ENCODE measurements around the gene ENO1. TPM values are rescaled to one million over a fixed set of nuclear protein-coding genes. Genes with fewer than 3 reads are reported as not detected.

ENO1 gene
- total RNA-seq, 4 donors from 2014 or later = 355 to 741 (median 478) TPM

DNA sequence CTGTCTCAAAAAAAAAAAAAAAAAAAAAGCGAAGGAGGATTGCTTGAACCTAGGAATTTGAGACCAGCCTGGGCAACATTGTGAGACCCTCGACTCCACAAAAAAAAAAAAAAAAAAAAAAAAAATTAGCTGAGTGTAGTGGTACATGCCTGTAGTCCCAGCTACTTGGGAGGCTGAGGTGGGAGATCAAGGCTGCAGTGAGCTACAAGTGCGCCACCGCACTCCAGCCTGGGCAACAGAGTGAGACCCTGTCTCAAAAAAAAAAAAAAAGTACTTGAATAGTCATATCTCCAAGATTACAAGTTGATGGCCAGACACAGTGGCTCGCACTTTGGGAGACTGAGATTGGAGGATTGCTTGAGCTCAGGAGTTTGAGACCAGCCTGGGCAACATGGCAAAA lies 27.4 kb downstream of the ENO1 start:
- peaks cover 14 to 16% of the 10 kb centered on the region in 2 donors for H3K4me1 ChIP-seq
- no peak for DNase-seq
- intact Hi-C loops (cut with DNase I) = no loop called here
- no peak overlapping the region for H3K27ac ChIP-seq
- no peaks in the 10 kb centered on the region for H3K27me3 ChIP-seq
- H3K9me3 ChIP-seq = no peaks in the 10 kb centered on the region
- no peaks in the 10 kb centered on the region for H3K36me3 ChIP-seq
- no peak overlapping the region for H3K4me3 ChIP-seq (replicated peaks in 1 of 3)
- 98 to 99% methylated on average over 5 of the region's 5 CpGs for WGBS, 2 donors
- TF ChIP-seq, protein P1, sequence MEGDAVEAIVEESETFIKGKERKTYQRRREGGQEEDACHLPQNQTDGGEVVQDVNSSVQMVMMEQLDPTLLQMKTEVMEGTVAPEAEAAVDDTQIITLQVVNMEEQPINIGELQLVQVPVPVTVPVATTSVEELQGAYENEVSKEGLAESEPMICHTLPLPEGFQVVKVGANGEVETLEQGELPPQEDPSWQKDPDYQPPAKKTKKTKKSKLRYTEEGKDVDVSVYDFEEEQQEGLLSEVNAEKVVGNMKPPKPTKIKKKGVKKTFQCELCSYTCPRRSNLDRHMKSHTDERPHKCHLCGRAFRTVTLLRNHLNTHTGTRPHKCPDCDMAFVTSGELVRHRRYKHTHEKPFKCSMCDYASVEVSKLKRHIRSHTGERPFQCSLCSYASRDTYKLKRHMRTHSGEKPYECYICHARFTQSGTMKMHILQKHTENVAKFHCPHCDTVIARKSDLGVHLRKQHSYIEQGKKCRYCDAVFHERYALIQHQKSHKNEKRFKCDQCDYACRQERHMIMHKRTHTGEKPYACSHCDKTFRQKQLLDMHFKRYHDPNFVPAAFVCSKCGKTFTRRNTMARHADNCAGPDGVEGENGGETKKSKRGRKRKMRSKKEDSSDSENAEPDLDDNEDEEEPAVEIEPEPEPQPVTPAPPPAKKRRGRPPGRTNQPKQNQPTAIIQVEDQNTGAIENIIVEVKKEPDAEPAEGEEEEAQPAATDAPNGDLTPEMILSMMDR (IDR thresholded peaks at IDR 0.05) = no peak
- no peak for TF ChIP-seq POLR2A (IDR thresholded peaks at IDR 0.05)

DNA sequence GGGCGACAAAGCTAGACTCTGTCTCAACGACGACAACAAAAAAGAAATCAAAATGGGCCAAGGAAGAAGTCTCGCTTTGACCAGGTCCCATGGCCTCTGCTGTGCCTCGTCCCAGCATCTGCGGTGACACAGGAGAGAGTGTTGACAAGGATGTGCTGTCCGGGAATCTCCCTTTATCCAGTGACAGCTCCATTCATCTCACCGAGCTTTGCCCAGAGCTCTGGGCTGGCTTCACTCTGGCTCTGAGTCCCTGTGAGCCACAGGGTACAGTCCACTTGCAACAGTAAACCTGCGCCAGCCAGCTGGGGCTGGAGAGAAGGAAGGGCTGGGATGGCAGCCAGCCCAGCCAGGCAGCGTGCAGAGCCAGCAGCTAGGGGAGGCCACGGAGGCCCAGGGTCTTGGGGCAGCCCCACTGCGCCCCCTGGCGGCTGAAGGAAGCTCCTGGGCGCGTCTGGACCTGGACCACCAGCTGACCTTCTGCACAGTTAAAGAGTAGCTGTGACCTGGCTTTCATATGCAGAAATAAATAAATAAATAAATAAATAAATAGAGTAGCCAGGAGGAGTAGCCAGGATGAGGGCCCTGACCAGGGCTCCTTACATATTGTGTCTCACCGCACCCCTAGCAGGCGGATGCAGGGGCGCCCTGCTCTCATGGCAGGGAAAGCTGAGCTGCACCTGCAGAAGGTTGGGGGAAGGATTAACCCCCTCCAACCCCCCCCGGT lies 29.7 kb downstream of the ENO1 start:
- DNase-seq = peak; percentile 97 to 98
- intact Hi-C loops (cut with DNase I) = loop anchor here (10.0 kb wide), 1 partner anchor 294 kb away; no protein-coding TSS in a partner anchor
- no peaks in the 10 kb centered on the region for H3K9me3 ChIP-seq
- H3K4me1 ChIP-seq = peaks cover 22 to 30% of the 10 kb centered on the region in 2 donors
- TF ChIP-seq, protein P1 (IDR thresholded peaks at IDR 0.05) = peak; percentile 80 to 97 (median 94)
- peak in 1 of 2 donors; percentile 64 for TF ChIP-seq POLR2A (IDR thresholded peaks at IDR 0.05)
- no peak overlapping the region for H3K4me3 ChIP-seq (replicated peaks in 1 of 3)
- no peaks in the 10 kb centered on the region for H3K27me3 ChIP-seq
- H3K36me3 ChIP-seq = no peaks in the 10 kb centered on the region
- H3K27ac ChIP-seq = peak overlapping the region; percentile 52 to 59 (median 56)
- WGBS, 2 donors = 23 to 29% methylated on average over 19 of the region's 19 CpGs

DNA sequence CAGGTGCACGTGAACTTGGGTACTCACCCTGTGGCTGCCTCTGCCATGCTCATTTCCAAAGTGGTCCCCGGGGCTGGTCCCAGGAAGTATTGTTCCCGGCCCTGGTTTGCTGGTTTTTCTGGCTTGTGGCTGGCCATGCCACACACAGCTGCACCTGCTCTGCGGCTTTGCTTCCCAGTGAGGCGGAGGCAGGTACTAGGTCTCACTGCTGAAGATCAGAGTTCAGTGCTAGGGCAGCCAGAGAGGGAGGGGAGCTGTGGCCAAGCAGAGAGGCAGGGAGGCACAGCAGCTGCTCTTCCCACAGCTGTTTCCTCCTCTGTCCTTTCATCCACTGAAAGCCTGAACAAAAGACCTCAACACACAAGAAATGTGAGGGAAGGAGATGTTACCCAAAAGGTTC lies 30.5 kb downstream of the ENO1 start:
- peak overlapping the region; percentile 52 to 59 (median 56) for H3K27ac ChIP-seq
- peaks cover 25 to 30% of the 10 kb centered on the region in 2 donors for H3K4me1 ChIP-seq
- peak; percentile 55 to 59 for DNase-seq
- no peak overlapping the region for H3K4me3 ChIP-seq (replicated peaks in 1 of 3)
- no peaks in the 10 kb centered on the region for H3K9me3 ChIP-seq
- no peaks in the 10 kb centered on the region for H3K36me3 ChIP-seq
- WGBS, 2 donors = 36 to 58% methylated on average over 2 to 5 of the region's 5 CpGs
- H3K27me3 ChIP-seq = no peaks in the 10 kb centered on the region
- intact Hi-C loops (cut with DNase I) = loop anchor here (10.0 kb wide), 1 partner anchor 293 kb away; no protein-coding TSS in a partner anchor
- TF ChIP-seq, protein P1 (IDR thresholded peaks at IDR 0.05) = no peak
- TF ChIP-seq POLR2A (IDR thresholded peaks at IDR 0.05) = no peak

DNA sequence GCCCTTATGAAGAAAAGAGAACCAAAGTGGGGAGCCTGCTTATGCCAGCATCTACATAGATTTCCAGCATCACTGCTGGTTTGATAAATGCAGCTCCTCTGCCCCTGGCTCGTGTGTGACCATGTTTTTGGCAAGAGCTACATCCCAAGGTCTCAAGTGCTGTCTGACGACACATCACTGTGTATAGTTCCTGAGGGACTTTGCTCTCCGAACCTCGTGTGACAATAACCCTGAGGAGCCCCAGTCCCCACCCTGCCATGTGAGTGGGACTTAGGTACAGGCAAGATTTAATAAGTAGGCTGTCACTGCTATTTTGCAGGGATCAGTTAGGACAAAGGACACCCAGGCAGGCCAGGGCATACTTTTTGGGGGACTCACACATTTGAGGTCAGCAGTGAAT lies 32.2 kb downstream of the ENO1 start:
- H3K4me3 ChIP-seq (replicated peaks in 1 of 3) = no peak overlapping the region
- no peak for DNase-seq
- H3K36me3 ChIP-seq = no peaks in the 10 kb centered on the region
- peak overlapping the region in 1 of 3 donors; percentile 13 for H3K27ac ChIP-seq
- H3K9me3 ChIP-seq = no peaks in the 10 kb centered on the region
- 35 to 39% methylated on average over 4 of the region's 4 CpGs for WGBS, 2 donors
- H3K4me1 ChIP-seq = peaks cover 25 to 30% of the 10 kb centered on the region in 2 donors
- TF ChIP-seq POLR2A (IDR thresholded peaks at IDR 0.05) = no peak
- TF ChIP-seq, protein P1 (IDR thresholded peaks at IDR 0.05) = no peak
- intact Hi-C loops (cut with DNase I) = loop anchor here (10.0 kb wide), 1 partner anchor 291 kb away; no protein-coding TSS in a partner anchor
- H3K27me3 ChIP-seq = no peaks in the 10 kb centered on the region
